Urinary bladder (tissue), 4 donors: Measurements from ENCODE around the gene SGTA. TPM values are rescaled to one million over a fixed set of nuclear protein-coding genes. Genes with fewer than 3 reads are reported as not detected.

Experiments used
- DNase-seq: peaks from one replicate; pipeline ENCODE4 v3.0.0-alpha.2; 2015; ENCODE audit errors: extremely low spot score
- H3K27ac ChIP-seq: one replicate; pipeline ENCODE4 v1.5.1; 2013; ENCODE audit warnings: low read depth, mild to moderate bottlenecking, moderate library complexity
- H3K36me3 ChIP-seq: one replicate; pipeline ENCODE4 v1.6.1; 2013; ENCODE audit warnings: mild to moderate bottlenecking, moderate library complexity; ENCODE audit not compliant: insufficient read depth
- H3K4me1 ChIP-seq: one replicate; pipeline ENCODE4 v1.6.1; 2013; ENCODE audit warnings: mild to moderate bottlenecking, moderate library complexity; ENCODE audit not compliant: insufficient read depth
- H3K4me3 ChIP-seq: one replicate; pipeline ENCODE4 v1.5.1; 2013; ENCODE audit warnings: low read depth, low read length
- WGBS: extraction: QIAGEN DNeasy Blood & Tissue Kit; methylation state at CpG from one replicate; pipeline ENCODE4 v1.1.7; 2013; 5-methylcytosine and 5-hydroxymethylcytosine counted together
- polyA plus RNA-seq: library from polyadenylated mRNA; stranded (reverse); fragments of 200-250 nt; gene quantifications from one replicate; pipeline ENCODE4 v1.2.3, GENCODE V29; 2013
- total RNA-seq: library from RNA; depleted of rRNA; stranded (reverse); fragments of >200 nt; gene quantifications from one replicate; pipeline ENCODE4 v1.2.3, GENCODE V29; 2014
- donor health status: healthy with polysubstance abuse.
- donor health status: healthy.

The SGTA gene
- total and polyA plus RNA-seq, 2 donors: 17.6 to 65.5 TPM

DNA sequence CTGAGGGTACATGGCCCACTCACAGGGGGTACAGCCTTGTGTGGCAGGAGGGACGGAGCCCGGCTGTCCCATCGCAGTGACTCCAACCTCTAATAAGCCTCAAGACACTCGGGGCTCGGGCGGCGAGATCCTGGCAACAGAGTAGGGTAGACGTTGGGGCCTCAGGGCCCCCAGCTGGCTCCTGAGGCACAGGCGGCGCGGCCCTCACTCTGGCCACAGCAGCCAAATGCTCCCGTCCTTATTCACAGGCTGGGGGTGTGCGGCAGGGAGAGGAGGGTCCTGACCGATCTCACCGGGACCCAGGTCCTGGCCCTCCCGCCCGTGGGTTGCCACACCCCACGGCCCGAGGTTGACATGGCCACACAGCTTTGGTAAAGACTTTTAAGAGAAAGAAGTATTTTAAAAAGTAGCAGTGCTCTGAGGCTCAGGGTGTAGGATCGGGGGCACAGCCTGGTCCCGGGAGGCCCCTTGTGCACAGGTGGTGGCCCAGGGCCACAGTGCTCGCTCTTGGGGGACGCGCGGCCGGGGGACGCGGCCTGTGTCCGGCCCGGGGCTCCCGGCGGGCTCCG lies 50.8 kb downstream of the SGTA start:
- 95% methylated on average over 33 of the region's 33 CpGs for WGBS
- Histone ChIP-seq H3K27ac (no peak overlapping the region), H3K4me1 (no peaks in the 10 kb centered on the region), H3K36me3 (peaks cover 2% of the 10 kb centered on the region), H3K4me3 (no peak overlapping the region)
- no peak for DNase-seq

DNA sequence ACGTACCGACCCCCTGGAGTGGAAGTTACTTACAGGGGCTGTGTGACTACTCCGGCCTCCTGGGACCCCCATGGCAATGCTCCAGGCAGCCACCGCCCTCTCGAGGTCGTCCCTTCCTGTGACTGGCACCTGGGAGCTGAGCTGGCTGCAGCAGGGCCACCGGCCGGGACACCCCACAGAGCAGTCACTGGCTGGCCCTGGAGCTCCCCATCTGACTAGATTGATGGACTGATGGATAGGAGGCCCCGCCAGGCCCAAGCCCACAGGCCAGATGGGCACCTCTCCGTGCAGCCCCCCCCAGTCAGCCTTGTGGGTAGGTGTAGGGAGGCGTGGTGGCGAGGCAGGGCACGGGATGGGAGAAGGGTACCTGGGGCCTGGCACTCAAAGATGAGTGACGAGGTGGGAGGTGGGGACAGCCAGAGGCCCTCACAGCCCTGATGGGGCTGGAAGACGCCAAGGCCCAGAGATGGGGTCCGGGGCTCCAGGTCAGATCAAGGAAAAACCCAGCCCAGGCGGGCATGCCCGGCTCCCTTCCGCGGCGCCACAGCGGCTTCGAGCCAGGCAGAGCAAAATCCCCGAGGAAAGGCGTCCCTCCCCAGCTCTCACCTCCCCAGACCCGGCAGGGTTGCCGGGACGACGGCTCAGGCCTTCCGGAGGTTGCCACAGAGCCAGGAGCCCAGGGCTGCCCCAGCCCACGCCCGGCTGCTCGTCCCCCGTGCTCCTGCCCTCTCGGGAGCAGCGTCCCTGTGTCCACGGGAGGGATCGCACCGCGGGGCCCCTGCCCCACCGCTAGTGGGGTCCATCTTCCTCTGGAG lies 51.7 kb downstream of the SGTA start:
- Histone ChIP-seq H3K4me1 (no peaks in the 10 kb centered on the region), H3K27ac (no peak overlapping the region), H3K36me3 (no peaks in the 10 kb centered on the region), H3K4me3 (no peak overlapping the region)
- DNase-seq: no peak
- WGBS: 89% methylated on average over 41 of the region's 41 CpGs

DNA sequence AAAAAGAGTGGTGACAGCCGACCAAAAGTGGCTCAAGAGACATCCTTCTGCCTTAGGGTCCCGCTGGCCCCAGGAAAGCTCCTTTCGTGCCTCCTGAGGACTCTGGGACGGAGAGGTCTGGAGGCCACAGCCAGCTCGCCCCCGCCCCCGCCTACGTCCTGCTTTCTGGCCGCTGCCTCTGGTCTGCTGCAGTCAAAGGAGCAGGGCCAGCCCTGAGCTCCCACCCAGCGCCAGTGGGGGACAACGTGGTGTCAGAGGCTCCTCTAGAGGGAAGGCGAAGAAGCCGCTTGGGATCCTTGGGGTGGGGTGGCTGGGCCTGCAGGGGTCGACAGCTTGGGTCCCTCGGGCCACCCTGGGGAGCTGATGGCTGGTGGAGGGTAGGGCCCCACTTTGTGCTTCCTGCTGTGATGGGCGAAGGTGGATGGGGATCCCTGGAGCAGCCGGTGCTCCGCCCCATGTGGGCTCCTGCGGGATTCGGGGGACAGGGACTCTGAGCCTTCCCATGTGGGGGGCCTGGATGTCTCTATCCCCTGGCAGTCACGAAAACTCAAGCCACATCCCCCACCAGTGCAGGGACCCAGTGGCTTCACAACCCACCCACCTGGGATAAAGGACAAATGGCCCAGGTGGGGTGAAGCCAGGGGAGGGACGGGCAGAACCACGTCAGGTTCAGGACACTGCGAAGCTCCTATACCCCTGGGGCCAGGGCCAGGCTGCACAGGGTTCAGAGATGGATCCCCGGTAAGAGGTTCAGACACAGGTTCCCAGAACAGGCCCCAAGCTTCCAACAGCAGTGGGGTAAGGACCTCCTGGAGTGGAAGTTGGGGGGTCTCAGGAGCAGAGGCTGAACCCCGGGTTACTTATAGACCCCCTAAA lies 52.9 kb downstream of the SGTA start:
- Histone ChIP-seq H3K36me3 (no peaks in the 10 kb centered on the region), H3K4me3 (no peak overlapping the region), H3K4me1 (no peaks in the 10 kb centered on the region), H3K27ac (no peak overlapping the region)
- DNase-seq: no peak
- WGBS: 89% methylated on average over 26 of the region's 26 CpGs

DNA sequence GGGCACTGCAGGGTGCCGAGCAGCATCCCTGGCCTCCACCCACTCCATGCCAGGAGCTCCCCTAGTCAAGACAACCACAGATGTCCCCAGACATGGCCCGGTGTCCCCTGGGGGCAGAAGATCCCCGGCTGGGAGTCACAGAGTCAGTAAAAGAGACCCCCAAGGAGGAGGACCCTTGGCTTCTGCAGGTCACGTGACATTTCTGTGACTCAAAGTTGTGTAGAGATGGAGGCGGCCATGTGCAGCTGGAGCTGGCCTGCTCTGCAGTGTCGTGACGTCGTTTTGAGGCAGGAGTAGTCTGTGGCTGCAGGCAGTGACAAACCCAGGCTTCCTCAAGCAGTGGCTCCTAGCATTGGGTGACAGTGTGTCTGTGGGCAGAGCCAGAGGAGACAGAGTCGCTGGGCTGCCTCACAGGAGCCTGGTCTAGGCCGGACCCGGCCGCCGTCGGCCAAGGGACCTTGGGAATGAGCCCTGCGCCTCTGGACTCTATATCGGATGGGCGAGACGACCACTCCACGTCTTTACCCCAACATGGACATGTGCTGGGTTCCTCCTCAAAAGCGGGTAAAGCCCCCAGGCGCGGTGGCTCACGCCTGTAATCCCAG lies 54.2 kb downstream of the SGTA start:
- Histone ChIP-seq H3K4me3 (no peak overlapping the region), H3K36me3 (no peaks in the 10 kb centered on the region), H3K4me1 (no peaks in the 10 kb centered on the region), H3K27ac (no peak overlapping the region)
- no peak for DNase-seq
- 87% methylated on average over 23 of the region's 23 CpGs for WGBS

DNA sequence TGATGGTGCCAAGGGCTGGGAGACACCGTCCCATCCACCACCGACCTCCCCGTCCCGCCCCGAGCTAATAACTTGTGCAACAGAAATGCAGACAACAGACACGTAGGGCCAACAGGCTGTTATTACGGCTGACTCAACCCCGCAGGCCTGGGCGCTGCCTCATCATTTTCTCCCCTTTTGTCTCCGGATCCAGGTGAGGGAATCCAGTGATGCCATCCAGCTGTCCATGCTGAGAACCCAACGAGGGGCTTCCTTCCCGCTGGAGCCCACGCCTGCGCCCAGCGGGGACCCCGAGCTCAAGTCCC lies 55.5 kb downstream of the SGTA start:
- H3K27ac ChIP-seq: no peak overlapping the region
- no peak overlapping the region for H3K4me3 ChIP-seq
- DNase-seq: no peak
- H3K4me1 ChIP-seq: no peaks in the 10 kb centered on the region
- WGBS: 59% methylated on average over 16 of the region's 16 CpGs
- H3K36me3 ChIP-seq: no peaks in the 10 kb centered on the region

DNA sequence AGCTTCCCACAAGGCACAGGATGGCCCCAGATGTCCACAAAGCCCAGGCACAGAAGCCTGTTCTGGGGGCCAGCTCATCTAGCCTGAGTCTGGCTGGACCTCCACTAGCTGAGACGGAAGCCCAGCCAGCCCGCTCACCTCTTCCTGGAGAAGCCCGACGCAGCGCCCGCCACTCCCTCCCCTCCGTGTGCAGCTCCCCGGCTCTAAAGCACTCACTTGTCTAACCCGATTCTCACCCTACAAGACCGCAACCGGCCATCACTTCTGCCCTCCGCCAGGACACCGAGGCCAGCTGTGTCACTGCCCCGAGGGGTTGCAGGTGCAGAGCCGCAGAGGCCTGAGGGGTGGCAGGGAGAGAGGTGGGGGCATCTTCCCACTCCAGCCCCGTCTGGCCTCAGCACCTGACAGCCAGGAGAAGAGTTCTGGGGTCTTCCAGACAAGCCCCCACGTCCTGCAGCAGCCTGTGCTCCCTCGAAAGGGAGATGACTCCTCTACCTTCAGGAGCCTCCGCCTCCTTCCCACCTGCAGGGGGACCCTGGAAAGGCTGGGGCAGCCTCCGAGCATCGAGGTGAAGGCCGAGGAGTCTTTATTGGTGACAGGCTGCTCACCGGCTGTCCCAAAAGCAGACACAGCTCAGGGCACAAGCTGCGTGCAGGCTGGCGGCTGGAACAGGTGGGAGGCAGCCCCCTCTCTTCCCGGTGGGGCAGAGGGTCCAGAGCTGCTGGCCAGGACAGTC lies 56.0 kb downstream of the SGTA start:
- no peak for DNase-seq
- Histone ChIP-seq H3K4me1 (no peaks in the 10 kb centered on the region), H3K4me3 (no peak overlapping the region), H3K36me3 (no peaks in the 10 kb centered on the region), H3K27ac (no peak overlapping the region)
- 17% methylated on average over 26 of the region's 26 CpGs for WGBS

DNA sequence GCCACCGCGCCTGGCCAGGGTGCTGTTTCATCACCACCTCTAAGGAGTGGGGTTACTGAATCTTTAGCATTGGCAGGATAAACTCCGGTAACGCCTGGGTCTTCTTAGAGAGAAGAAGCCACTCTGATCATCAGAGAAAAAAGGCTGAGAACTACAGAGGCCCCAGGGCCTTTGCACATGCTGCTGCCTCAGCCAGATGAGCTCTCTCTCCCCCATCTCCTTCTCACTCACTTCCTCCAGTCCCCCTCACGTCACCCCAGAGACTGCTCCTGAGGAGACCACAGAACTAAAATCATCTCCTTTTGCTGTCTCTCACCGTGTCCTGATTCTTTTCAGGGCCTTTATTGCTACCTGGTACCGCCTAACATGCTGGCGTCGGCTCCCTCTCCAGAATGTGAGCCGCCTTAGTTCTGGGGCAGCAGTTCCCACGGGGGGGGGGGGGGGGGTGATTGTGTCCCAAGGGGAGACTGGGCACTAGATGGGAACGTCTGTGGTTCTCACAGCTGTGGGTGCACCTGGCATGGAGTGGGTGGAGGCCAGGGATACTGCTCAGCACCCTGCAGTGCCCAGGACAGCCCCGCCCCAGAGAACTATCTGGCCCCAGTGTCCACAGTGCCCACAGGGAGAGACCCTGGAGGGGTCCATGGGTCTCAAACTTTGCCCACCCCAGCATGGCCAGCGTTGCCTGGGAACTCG lies 56.8 kb downstream of the SGTA start:
- H3K36me3 ChIP-seq: no peaks in the 10 kb centered on the region
- 71% methylated on average over 15 of the region's 15 CpGs for WGBS

DNA sequence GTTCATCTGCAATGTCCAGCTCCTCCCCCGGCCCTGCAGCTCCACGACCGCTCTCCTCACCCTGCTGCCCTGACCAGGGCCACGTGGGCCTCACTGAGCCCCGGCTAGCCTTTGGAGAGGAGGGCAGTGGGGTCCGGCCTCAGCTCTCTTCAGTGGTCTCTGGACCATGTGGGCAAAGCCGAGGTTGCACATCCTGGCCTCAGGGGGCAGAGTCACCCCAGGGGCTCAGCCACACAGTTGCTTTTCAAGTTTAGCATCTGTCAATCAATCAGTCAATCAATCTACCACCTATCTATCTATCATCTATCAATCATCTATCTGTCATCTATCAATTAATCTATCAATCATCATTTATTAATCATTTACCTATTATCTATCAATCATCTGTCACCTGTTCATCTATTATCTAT lies 58.9 kb downstream of the SGTA start:
- Histone ChIP-seq H3K4me1 (no peaks in the 10 kb centered on the region), H3K36me3 (no peaks in the 10 kb centered on the region), H3K27ac (no peak overlapping the region), H3K4me3 (no peak overlapping the region)
- WGBS: 62% methylated on average over 7 of the region's 7 CpGs
- DNase-seq: no peak

More for the DNA sequence above, 56.8 kb downstream of the SGTA start:
- DNase-seq: no peak
- Histone ChIP-seq H3K27ac (no peak overlapping the region), H3K4me3 (no peak overlapping the region), H3K4me1 (no peaks in the 10 kb centered on the region)

DNA sequence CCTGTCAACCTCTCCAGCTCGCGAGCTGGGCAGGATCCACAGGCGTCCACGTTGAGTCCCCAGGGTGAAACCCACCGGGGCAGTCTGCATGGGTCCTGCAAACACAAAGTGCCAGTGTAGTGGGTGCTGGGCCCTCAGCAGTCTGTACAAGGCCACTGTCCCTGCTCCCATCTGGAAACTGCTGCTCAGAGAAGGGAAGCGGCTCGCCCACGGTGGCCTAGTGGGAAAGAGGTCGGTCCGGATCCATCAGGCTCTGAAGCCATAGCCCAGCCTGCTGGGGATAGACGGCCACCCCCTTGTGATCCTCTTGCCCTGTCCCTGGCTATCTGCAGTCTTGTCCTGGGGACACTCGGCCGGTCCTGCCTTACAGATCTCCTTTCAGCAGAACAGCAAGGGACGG lies 59.3 kb downstream of the SGTA start:
- DNase-seq: no peak
- Histone ChIP-seq H3K4me3 (no peak overlapping the region), H3K27ac (no peak overlapping the region), H3K36me3 (no peaks in the 10 kb centered on the region), H3K4me1 (no peaks in the 10 kb centered on the region)
- 72% methylated on average over 14 of the region's 14 CpGs for WGBS

DNA sequence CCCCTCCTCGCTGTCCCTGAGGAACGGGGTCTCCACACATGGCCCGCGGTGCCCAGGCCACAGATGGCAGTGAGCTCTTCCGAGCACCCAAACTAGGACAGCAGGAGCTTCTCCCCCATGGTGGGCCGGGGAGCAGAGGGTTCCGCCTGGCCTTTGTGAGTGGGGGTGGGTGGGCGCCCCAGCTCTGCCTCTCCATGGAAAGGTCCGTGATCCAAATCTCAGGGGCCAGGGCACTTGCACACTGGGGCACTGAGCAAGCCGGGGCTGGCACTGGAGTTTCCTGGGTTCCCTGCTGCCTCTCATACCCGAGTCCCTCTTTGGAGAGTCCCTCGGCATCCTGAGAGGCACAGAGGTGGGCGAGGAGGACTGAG lies 59.7 kb downstream of the SGTA start:
- WGBS: 62% methylated on average over 13 of the region's 13 CpGs
- Histone ChIP-seq H3K4me3 (no peak overlapping the region), H3K27ac (no peak overlapping the region), H3K36me3 (no peaks in the 10 kb centered on the region), H3K4me1 (no peaks in the 10 kb centered on the region)
- DNase-seq: no peak

DNA sequence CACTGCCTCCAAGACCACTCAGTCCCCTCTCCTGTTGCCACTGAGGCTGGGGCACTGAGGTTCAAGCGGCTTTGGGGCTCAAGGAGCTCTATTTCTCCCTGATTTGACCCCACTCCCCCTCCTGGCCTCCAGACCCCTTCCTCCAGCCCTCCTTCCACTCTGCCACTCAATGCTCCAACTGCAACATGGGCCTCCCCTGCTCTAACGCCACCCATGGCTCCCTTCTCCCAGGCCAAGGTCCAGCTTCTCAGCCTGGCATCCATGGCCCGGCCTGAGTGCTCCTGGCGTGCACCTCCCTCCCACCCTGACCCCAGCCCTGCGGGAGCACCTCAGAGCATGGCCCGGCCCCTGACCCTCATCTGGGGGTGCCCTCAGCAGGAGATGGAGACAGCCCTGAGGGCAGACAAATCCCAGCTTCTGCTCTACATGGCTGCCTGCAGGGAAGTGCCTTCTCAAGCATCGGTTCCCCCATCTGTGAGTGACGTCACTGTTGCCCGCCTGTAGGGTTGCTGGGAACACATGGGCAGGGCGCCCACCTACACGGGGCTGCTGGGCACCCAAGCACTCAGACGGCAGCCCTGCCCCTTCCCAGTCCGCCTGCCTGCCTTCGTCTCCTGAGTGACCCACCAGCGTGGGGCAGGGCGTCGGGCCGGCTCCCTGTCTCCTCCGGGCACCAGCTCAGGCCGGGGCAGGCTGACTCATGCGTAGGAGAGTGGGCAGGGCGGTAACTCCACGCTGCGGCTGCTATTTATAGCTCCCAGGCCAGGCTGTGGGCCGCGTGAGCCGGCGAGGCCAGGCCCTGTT lies 60.3 kb downstream of the SGTA start:
- WGBS: 33% methylated on average over 28 of the region's 28 CpGs
- Histone ChIP-seq H3K4me3 (no peak overlapping the region), H3K4me1 (no peaks in the 10 kb centered on the region), H3K27ac (no peak overlapping the region), H3K36me3 (no peaks in the 10 kb centered on the region)
- DNase-seq: no peak
